ENCODE results near the gene ARL14EPL.
"Not testable (repeated sequence)": the region's sequence is repeated elsewhere in the genome, so short reads cannot be mapped to it uniquely, and the experiment has no call there.

ARL14EPL gene

DNA sequence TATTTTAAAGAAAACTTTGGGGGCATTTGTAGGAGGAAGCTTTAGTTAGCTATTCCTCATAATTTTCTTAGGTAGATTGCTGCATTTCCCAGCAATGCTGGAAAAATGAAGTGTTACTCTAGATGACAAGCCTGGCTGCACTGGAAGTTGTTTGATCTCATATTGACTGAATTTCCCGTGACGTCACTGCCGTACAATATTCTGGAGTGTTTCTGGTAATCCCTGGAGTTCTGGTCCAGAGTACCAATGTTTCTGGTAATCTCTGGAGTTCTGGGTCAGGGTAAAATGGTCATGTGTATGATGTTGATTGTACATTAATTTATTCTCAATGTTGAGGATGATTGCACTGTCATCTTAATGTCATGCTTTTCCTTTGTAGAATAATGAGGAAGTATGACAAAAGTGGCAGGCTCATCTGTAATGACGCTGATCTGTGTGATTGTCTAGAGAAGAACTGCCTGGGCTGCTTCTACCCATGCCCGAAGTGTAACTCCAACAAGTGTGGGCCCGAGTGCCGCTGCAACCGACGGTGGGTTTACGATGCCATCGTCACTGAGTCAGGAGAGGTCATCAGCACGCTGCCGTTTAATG lies 26.2 kb downstream of the ARL14EPL start:
- DNase-seq = no peak

DNA sequence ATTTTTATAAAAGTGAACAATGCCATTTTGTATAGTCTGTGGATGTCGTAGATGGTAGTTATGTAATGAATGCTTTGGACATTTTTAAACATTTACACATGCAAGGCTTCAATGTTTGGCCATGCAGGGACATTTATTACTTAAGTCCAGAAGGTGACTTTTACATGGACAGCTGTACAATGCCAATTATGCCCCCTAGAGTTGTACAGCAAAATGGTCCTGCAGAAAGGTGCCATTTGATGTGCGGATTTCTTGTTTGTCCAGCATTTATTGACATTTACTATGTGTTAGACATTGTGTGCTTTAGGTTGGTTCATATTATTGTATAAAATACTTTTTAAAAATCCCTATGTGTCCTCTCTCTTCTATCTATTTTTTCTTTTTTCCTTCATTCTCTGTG lies 30.1 kb downstream of the ARL14EPL start:
- no peak for DNase-seq

DNA sequence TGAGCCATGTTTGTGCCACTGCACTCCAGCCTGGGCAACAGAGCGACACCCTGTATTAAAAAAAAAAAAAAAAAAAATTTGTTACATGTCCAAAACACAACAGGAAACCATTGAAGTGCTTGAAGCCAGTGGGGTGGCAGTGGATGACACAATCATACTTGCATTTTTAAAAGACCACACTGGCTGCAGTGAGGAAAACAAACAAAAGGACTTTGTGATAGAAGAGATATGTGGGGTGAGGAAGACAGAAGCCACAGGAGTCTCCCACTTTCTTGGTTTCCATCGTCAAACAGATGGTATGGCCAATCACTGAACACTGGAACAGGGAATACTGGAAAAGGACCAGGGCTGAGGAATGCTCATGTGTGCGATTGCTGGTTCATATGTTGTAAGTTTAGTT lies 31.7 kb downstream of the ARL14EPL start:
- no peak for DNase-seq

DNA sequence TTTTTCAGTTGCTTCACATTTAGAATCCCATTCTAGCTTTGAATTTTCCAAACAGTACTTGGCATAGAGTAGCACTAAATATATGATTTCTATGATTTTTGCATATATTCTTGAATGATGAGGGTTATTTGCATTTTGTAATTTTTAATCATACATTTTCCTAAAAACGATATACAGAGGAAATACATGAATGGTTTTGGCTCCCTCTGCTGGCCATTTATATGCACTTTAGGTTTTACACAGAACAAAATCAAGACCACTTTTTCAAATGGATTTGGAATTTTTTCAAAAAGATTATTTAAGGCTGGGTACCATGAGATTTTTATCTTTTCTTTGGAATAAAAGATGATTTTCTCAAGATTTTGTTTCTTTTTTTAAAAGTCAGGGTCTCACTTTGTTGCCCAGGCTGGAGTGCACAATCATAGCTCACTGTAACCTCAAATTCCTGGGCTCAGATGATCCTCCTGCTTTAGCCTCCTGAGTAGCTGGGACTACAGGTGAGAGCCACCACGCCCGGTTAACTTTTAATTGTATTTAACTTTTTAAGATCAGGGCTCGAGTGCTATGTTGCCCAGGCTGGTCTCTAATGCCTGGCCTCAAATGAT lies 35.9 kb downstream of the ARL14EPL start:
- no peak for DNase-seq

DNA sequence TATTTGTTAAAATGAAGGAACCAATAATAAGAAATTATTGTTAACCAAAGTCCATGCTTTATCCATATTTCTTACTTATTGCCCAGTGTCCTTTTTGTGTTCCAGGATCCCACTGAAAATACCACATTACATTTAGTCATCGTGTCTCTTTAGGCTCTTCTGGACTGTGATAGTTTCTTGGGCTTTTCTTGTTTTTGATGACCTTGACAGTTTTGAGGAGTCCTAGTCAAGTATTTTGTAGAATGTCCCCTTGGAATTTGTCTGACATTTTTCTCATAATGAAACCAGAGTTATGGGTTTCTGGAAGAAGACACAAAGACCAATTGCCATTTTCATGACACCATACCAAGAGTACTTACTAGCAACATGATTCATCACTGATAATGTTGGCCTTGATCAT lies 38.9 kb downstream of the ARL14EPL start:
- DNase-seq = no peak

DNA sequence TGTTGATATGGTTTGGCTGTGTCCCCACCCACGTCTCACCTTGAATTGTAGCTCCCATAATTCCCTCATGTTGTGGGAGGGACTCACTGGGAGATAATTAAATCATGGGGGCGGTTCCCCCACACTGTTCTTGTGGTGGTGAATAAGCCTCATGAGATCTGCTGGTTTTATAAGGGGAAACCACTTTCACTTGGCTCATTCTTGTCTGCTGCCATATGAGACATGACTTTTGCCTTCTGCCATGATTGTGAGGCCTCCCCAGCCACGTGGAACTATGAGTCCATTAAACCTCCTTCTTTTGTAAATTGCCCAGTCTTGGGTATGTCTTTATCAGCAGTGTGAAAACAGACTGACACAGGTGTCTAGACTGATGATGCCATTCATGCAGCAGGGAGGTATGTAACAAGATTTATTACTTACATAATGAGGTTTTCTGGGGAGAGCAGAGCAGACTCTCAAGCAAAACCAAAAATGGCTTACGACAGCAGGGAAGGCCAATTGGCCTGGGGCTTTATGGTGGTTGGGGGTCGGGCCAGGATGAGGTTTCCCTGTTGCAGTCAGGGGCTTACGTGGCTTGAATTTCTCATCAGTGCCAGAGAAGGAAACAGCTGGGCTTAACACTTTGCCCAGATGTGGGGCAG lies 43.0 kb downstream of the ARL14EPL start:
- no peak for DNase-seq

DNA sequence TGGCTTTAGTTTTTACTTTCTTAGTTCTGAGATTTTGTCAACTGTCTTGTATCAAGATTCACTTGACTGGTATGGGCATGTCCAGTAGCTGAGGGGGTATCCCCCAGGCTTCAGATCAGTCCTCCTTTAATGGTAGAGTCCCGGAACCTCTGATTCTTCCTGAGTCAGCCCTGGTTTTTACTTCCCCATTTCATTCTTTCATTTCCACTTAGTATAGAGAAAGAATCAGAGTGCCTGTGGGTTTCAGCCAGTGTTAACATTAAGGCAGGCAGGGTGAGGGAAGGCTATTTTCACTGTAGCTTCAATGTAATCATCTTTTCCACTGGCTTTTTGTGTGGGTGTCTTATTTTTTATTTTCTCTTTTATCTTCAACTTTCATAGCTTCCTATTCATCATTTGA lies 44.2 kb downstream of the ARL14EPL start:
- DNase-seq = no peak

DNA sequence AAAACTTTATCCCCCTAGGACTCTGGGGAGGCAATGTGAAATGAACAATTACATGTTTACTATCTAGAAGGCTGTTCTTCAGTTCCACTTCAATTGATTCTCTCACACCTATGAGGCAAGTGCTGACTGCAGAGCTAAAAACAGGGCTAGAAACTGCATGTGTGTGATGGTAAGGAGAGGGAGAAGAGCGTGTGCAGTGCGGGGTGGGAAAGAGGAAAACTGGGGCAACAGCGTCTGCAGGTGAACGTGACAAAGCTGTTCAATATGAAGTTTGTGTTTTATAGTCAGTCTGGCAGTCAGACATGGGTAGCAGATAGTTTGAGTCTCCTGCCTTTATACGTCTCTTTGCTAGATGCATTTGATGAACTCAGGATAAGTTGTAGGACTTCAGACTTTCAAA lies 45.9 kb downstream of the ARL14EPL start:
- DNase-seq = no peak

DNA sequence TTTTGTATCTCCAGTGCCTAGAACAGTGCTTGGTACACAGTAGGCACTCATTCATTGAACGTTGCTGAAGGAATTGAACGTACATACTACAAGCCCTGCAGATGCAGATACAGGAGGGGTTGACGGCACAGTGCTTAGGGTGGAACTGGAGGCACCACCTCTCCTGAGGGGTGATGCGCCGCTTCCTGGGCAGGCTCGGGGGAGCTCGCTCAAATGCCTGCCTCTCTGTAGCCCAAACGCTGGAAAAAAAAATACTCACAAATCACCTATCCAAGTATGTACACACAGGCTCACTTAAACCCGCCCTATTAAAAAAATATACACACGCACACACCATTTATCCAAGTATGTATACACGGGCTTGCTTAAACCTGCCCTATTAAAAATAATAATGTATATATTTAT lies 52.0 kb downstream of the ARL14EPL start:
- DNase-seq = peak; percentile 53

DNA sequence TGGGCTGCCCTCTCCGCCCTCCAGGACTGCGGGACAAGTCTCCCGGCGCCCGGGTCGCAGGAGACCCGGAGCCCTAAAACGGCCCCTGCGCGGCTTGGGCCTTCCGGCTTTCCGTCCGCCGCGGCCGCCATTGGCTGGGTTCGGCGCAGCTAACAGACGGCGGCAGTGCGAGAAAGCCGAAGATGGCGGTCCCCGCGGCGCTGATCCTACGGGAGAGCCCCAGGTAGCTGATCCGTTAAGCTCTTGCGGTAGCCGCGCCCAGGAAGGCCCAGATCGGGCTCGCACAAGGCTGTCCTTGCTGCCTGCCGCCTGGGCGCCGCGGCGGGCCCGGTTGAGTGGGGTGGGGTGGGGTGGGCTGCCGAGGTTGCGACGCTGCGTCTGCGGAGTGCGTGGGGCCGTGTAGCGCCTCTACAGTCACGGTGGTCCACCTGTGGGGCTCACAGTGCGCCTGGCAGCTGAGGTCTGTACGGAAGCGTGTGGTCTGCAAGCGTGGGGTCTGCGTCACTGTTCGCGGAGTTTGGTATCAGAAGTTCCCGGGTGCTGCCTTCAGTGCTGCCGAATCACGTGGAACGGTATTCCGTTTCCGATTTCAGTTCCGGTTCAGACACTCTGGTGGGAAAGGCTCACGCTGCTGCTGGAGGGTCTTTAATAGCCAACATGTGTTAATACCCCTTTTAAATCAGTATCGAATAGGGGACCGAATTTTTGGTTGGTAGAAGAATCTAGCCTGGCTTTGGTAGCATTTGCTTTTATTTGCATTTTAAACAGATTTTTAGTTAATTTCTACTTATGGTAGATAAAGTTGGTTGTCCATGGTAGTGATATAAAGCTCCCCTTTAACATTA lies 52.8 kb downstream of the ARL14EPL start, which contains the start of gene COMMD10:
Gene COMMD10 (plus strand): TSS at position 155 of the 845 bp plus-strand sequence.
- peak; percentile 82 for DNase-seq

DNA sequence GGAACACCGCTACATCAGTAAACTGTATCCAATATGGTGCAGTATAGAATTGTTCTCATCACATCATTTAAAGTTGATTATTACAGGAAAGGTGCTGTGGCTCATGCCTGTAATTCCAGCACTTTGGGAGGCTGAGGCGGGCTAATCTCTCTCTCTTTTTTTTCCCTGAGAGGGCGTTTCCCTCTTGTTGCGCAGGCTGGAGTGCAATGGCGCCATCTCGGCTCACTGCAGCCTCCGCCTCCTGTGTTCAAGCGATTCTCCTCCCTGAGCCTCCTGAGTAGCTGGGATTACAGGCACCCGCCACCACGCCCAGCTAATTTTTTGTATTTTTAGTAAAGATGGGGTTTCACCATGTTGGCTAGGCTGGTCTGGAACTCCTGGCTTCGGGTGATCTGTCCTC lies 54.0 kb downstream of the ARL14EPL start:
- DNase-seq = not testable (repeated sequence)

DNA sequence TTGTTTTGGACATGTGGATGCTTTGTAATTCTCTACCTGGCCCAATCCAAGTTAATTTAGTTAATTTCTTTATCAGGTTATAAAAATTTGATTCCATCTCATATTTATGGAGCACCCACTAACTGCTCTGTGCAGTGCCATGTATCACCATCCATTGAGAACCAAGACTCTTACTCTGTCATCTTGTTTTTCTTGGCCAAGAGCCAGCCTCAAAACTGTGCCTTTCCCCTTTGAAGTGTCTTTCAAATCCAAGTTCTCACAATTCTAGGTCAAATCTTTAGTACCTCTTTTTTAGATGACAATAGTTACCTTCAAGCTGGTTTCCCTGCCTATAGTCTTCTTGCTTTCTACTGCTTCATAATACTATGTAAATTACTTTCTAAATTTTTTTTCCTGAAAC lies 55.8 kb downstream of the ARL14EPL start:
- no peak for DNase-seq

DNA sequence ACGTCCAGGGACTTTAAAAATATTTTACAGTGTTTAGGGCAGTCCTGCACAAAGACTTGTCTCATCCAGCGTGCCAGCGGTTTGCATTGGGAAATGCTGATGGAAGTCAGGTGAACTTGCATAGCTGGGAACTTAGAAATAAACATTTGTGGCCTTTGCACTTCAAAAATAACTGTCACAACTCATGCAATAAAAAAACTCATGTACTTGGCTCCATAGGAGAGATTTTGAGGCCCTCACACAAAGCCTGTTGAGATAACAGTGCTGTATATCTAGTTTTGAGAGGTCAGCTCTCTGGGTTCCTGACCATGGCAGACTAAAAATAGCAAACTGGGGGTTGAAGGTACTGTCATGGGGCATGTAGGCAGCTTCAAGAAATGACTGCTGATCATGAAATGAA lies 58.0 kb downstream of the ARL14EPL start:
- DNase-seq = no peak

DNA sequence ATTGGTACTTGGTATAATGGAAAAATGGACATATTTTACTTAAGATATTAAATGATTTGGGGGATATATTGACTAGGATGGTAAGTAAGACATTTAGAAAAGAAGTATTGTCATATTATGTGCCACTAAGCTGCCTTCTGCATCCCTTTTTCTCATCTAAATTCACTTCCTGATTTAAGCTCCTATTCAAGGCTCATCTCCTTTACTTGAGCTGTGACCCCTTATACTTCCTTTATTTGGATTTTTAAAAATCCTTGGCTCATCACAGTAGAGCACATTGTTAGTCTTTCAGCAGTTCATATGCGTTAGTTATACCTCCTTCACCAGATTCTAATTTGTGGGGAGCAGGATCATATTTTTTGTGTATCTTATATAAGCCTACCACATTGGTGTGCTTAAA lies 59.1 kb downstream of the ARL14EPL start:
- DNase-seq = no peak

DNA sequence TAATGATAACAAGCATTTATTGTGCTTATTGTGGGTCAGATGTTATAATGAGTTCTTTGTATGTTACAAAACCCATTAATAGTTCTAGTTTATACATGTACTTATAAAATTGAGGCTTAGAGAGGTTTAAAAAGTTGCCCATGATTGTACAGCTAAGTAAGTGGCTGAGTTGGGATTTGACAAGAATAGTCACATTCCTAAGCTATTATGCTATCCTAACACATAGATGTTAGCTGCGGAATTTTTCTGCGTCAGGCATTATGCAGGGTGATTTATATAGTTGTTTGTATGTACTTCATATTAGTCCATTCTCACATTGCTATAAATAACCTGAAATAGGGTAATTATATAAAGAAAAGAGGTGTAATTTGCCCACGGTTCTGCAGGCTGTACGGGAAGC lies 65.0 kb downstream of the ARL14EPL start:
- DNase-seq = no peak

DNA sequence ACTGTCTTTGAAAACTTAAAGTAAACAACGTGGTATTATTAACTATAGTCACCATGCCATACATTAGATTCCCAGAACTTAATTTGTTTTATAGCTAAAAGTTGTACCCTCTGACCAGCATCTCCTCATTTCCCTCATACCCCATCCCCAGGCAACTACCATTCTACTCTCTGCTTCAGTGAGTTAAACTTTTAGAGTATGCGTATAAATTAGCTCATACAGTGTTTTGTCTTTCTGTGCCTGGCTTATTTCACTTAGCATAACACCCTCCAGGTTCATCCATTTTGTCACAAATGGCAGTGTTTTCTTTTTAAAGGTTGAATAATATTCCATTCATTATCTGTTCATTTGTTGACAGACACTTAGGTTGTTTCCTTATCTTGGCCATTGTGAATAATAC lies 66.7 kb downstream of the ARL14EPL start:
- DNase-seq = no peak

DNA sequence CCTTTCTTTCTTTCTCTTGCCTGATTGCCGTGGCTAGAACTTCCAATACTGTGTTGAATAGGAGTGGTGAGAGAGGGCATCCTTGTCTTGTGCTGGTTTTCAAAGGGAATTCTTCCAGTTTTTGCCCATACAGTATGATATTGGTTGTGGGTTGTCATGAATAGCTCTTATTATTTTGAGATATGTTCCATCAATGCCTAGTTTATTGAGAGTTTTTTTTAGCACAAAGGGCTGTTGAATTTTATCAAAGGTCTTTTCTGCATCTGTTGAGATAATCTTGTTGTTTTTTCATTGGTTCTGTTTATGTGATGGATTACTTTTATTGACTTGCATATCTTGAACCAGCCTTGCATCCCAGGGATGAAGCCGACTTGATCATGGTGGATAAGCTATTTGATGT lies 72.7 kb downstream of the ARL14EPL start:
- not testable (repeated sequence) for DNase-seq
